Measurements from ENCODE around the gene MYMK.

The MYMK gene

GRCh38 chr9:133519693-133520092 lies 5.1 kb downstream of the MYMK start:
- no peak for DNase-seq (ENCODE audit: low read depth in 2 of 3, low spot score in 1 of 3)

GRCh38 chr9:133518706-133519449 lies 5.9 kb downstream of the MYMK start:
- DNase-seq (ENCODE audit: low read depth in 2 of 3, low spot score in 1 of 3): no peak

- no peak for DNase-seq (ENCODE audit: low read depth in 2 of 3, low spot score in 1 of 3)
Measured at GRCh38 chr9:133518200-133518599, 6.6 kb downstream of the MYMK start.

GRCh38 chr9:133517711-133518110 lies 7.0 kb downstream of the MYMK start:
- DNase-seq (ENCODE audit: low read depth in 2 of 3, low spot score in 1 of 3): no peak

GRCh38 chr9:133516961-133517350 lies 7.8 kb downstream of the MYMK start:
- DNase-seq (ENCODE audit: low read depth in 2 of 3, low spot score in 1 of 3): no peak

- DNase-seq (ENCODE audit: low read depth in 2 of 3, low spot score in 1 of 3): no peak
Measured at GRCh38 chr9:133516256-133516960, 8.4 kb downstream of the MYMK start.

- no peak for DNase-seq (ENCODE audit: low read depth in 2 of 3, low spot score in 1 of 3)
Measured at GRCh38 chr9:133515615-133516255, 9.0 kb downstream of the MYMK start.

GRCh38 chr9:133515240-133515610 lies 9.5 kb downstream of the MYMK start:
- DNase-seq (ENCODE audit: low read depth in 2 of 3, low spot score in 1 of 3): no peak

- DNase-seq (ENCODE audit: low read depth in 2 of 3, low spot score in 1 of 3): no peak
Measured at GRCh38 chr9:133514460-133515239, 10.1 kb downstream of the MYMK start.

- no peak for DNase-seq (ENCODE audit: low read depth in 2 of 3, low spot score in 1 of 3)
Measured at GRCh38 chr9:133513214-133514100, 11.3 kb downstream of the MYMK start.

- DNase-seq (ENCODE audit: low read depth in 2 of 3, low spot score in 1 of 3): no peak
Measured at GRCh38 chr9:133512253-133513213, 12.2 kb downstream of the MYMK start.

GRCh38 chr9:133511607-133512006 lies 13.2 kb downstream of the MYMK start:
- DNase-seq (ENCODE audit: low read depth in 2 of 3, low spot score in 1 of 3): no peak

- DNase-seq (ENCODE audit: low read depth in 2 of 3, low spot score in 1 of 3): no peak
Measured at GRCh38 chr9:133510926-133511505, 13.7 kb downstream of the MYMK start.

- DNase-seq (ENCODE audit: low read depth in 2 of 3, low spot score in 1 of 3): no peak
Measured at GRCh38 chr9:133509179-133510083, 15.3 kb downstream of the MYMK start.

GRCh38 chr9:133508046-133508445 lies 16.7 kb downstream of the MYMK start:
- no peak for DNase-seq (ENCODE audit: low read depth in 2 of 3, low spot score in 1 of 3)

GRCh38 chr9:133507246-133507965 lies 17.4 kb downstream of the MYMK start:
- DNase-seq (ENCODE audit: low read depth in 2 of 3, low spot score in 1 of 3): no peak

GRCh38 chr9:133506653-133507038 lies 18.1 kb downstream of the MYMK start:
- DNase-seq (ENCODE audit: low read depth in 2 of 3, low spot score in 1 of 3): no peak

All from stimulated activated CD4-positive, alpha-beta T cell treated with anti-CD3 and anti-CD28 coated beads, Interleukin-12 subunit alpha, Interleukin-12 subunit beta, amount 100 ng/mL, for 48 hours (primary cell).